22Rv1 (cell line): Measurements from ENCODE around the gene TBC1D22A.

Experiments
- CTCF ChIP-seq: fragments of 450-650 bp; IDR thresholded peaks from 2 replicates; pipeline ENCODE4 v1.5.1; 2017; ENCODE audit warnings: mild to moderate bottlenecking
- ZFX ChIP-seq: fragments of 450-650 bp; IDR thresholded peaks from 2 replicates; pipeline ENCODE4 v1.6.1; 2017; ENCODE audit warnings: antibody characterized with exemption, borderline replicate concordance

- no peak for TF ChIP-seq CTCF
- no peak for TF ChIP-seq ZFX
Measured at GRCh38 chr22:46750863-46751443, 11.5 kb upstream of the TBC1D22A start.
